ENCODE data around the gene KCNJ6.

DNA sequence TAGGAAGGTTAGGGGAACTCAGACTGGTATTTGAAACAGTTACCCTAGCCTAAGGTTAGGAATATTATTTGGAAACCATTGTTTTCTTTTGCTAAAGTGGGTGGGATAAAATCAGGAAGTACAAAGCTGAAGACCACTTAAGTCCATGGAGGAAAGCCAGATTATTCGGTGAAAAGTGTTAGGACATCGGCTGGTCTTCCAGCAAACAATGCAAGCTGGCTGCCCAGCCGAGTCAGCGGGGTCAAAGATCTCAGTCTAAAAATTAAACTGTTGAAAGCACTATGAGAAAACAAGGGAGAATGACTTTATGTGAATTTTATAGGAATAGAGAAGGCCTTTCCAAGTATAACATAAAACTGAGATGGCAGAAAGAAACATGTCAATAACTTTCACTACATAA, 231.7 kb downstream of the KCNJ6 start:
- TF ChIP-seq CTCF (IDR thresholded peaks at IDR 0.05; ENCODE audit: insufficient read depth, low read depth, low read length) (no peak), EZH2 (IDR thresholded peaks at IDR 0.05; ENCODE audit: insufficient read depth, low read length) (no peak)

Data from astrocyte (in vitro differentiated cells and primary cell).